Esophagus muscularis mucosa (tissue), 3 donors: ENCODE measurements around the gene APOO.

ENCODE experiments used
- CTCF ChIP-seq, 3 experiments: fragments of 200-600 bp in 2 of 3; fragments of 450-650 bp in 1 of 3; sonication (generic) in 2 of 3; IDR thresholded peaks; one replicate each; pipeline ENCODE4 v1.5.1; 2017 to 2019; ENCODE audit warnings: antibody characterized with exemption in 3 of 3, mild to moderate bottlenecking in 2 of 3, moderate library complexity in 1 of 3
- POLR2AphosphoS5 ChIP-seq, 2 donors: sonication (generic); formaldehyde crosslinking; IDR thresholded peaks; one replicate each; pipeline ENCODE4 v1.6.1; 2017; ENCODE audit warnings: antibody characterized with exemption in 2 of 2

- TF ChIP-seq POLR2AphosphoS5 (IDR thresholded peaks at IDR 0.05), result no peak
- no peak for TF ChIP-seq CTCF (IDR thresholded peaks at IDR 0.05)
Observed at GRCh38 chrX:23952984-23953907, 45.5 kb upstream of the APOO start.
